Posterior cingulate gyrus (tissue), 11 donors: Measurements from ENCODE around the gene FLT3.
"Not testable (repeated sequence)": the region's sequence is repeated elsewhere in the genome, so short reads cannot be mapped to it uniquely, and the experiment has no call there.

Experiments used
- DNase-seq, 10 donors: peaks; one replicate each; pipeline versions ENCODE4 v3.0.0 to v3.0.0-alpha.2; 2020 to 2021; ENCODE audit warnings: mixed read lengths in 3 of 10
- intact Hi-C: fragments of 100-400 bp; cut with DNase I; formaldehyde crosslinking; loops from one replicate; pipeline ENCODE4 v1.15.1; 2023

FLT3 gene

DNA sequence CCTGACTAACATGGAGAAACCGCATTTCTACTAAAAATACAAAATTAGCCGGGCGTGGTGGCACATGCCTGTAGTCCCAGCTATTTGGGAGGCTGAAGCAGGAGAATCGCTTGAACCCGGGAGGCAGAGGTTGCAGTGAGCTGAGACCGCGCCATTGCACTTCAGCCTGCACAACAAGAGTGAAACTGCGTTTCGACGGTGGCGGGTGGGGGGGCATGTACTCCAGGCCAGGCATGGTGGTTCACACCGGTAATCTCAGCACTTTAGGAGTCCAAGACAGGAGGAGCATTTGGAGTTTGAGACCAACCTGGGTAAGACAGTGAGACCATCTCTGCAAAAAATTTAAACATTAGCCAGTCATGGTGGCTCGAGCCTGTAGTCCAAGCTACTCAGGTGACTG is 136.2 kb downstream of the FLT3 start:
- intact Hi-C loops, DNase-seq: not testable (repeated sequence)

DNA sequence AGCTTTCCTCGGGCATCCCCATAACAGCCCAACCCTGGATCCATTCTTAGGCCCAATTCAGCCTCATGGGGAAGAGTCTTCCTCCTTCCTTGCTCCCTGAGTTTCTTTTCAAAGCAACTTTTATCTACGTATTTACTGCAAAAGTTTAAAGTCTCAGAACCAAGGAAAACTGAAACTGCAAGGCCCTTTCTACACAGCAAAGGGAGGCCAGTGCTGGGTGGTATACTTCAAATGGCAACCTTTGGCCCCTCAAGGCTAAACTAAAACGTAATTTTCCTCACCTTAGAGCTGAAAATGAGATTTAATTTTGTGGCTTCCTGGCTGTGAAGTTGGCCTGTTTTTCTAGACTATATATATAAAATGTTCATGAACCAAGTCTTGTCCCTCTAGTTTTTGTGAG is 136.9 kb downstream of the FLT3 start:
- intact Hi-C loops = no loop called here

DNA sequence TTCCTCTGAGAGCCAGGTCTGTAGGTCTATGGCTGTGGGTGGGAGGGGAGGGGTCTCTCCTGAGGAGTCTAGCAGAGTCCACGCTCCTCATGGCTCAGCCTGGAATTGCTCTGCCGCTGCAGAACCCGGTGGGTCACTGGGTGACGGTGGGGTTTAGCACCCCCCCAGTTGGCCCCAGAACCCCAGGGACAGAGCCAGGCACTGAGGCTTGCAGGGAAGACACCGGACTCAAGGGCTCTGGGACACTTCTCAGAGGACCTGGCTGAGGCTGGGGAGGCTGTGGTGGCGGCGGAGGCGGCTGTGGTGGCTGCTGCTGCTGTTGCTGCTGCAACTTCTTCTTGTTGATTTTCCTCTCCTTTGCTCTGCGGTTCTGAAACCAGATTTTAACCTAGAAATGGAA is 137.4 kb downstream of the FLT3 start:
- peak in 1 of 10 donors; percentile 57 for DNase-seq
- intact Hi-C loops = no loop called here

More for the DNA sequence above, 136.9 kb downstream of the FLT3 start:
- no peak for DNase-seq

DNA sequence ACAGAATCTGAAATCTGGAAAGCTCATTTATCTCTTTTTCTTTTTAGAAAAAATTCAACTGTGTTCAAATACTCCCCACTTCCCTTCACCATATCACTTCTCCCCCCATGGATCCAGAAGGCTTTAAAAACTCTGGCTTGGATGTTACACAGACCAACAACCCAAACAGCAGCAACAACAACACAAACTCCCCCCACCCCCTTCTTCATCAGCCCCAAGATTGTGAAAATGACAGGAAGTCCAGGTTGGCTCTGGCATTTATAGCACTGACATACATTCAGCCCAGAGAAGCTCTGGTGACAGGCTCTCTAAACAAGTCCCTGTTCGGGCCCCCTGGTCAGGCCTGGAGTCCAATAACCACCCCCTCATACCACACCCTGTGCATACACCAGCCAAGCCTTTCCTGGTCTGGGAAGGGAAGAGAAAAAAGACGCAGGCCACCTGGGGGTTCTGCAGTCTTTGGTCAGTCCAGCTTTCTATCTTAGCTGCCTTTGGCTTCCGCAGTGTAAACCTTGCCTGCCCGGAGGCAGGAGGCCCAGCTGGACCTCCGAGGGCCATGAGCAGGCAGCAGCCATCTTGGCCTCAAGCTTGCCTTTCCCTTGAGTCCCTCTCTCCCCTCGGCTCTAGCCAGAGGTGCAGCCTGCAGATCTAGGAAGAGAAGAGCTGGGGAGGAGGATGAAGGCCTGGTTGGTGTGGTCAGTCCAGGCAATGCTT is 138.1 kb downstream of the FLT3 start:
- peak in 1 of 10 donors; percentile 43 for DNase-seq
- intact Hi-C loops = no loop called here

DNA sequence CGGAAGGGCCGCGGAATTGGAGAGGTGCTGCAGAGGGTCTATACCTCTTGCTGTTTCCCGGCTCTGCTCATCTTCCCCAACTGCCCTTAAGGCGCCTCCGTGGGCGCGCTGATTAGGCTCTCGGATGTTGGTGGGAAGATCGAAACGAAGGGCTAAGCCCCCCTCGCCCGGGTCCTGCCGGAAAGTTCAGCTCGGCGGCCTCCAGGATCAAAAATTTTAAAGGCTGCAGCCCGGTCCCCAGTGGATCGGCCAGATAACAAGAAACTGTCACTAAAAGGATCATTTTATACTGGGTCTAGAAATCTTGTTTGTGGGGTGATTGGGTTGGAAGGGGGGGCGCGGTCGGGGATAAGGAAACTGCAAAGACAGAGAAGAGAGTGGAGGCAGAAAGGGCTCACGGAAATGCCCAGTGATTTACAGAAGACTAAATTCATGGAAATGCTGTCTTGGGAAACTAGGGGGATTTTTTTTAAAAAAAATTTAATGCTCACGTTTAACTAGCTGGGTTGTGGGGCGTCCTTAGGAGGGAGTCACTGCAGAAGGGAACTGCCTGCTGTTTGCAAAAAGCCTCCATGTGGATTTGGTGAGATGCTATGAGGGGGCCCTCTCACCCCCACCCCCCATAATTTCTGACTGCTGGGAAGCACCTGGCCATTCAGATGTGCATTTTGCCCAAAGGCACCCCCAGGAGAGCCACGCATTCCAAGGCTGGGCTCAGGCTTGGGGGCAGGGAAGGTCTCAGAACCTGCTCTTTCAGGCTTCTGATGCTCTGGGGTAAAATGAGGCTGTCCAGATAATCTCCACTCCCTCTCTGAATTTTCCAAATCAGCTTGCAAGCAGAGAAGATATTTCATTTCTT is 138.9 kb downstream of the FLT3 start:
- intact Hi-C loops = no loop called here
- DNase-seq = peak in 1 of 10 donors; percentile 79

DNA sequence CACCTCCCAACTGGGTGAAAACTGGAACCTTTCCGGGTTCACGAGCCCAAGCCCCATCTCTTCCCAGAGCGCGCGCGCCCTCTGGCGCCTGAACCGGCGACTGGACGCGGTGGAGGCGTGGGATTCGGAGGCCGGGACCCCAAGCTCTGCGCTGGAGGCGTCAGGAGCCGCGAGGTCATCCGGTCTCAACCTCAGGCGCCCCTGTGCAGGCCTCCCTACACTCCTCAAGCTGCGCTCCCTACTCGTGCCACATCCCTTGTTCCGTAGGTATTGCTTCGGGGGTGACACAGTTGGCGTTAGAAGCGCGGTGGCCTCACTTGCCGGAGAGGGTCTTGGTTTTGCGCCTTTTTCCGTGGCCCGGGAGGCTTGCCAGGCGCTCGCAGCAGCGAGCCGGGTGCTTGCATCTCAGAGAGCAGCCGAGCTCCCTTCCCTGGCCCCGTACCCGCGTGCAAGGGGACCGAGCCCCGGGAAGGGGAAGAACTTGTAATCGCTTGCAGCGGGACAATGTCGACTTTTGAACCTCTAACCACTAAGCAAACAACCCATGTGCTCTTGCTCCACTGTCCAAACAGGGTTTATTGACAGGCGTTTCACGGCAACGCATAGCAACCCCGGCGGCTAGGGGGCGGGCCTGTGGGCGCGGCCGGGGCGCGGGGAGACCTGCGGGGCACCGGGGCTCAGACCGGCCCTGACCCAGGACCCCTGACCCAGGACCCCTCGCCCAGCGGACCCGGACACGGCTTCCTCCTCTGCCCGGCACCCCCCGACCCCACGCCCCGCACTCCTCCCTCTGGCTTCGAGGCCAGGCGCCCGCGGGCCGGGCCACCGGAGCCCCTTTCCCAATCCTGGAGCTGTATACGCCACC is 139.8 kb downstream of the FLT3 start:
- intact Hi-C loops = no loop called here
- peak in 4 of 10 donors; percentile 13 to 85 (median 58) for DNase-seq

DNA sequence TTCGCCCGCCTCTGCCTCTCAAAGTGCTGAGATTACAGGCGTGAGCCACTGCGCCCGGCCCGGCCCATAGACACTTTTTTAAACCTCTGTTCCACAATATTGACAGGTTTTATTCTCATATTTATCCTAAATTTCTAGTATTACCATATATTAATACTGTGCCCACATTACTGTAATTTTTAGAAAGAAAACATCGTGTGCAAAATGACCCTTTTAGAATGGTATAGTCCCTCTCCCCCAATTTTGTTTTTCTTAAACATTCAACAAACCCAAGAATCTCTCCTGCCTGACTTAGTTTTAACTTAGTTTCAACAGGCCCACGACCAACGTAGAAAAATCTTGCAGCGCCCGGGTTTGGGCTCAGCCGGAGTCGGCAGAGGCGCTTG is 140.4 kb downstream of the FLT3 start:
- intact Hi-C loops = loop anchor here (10.0 kb wide), 1 partner anchor 125 kb away; no protein-coding TSS in a partner anchor
- peak in 1 of 10 donors; percentile 31 for DNase-seq

DNA sequence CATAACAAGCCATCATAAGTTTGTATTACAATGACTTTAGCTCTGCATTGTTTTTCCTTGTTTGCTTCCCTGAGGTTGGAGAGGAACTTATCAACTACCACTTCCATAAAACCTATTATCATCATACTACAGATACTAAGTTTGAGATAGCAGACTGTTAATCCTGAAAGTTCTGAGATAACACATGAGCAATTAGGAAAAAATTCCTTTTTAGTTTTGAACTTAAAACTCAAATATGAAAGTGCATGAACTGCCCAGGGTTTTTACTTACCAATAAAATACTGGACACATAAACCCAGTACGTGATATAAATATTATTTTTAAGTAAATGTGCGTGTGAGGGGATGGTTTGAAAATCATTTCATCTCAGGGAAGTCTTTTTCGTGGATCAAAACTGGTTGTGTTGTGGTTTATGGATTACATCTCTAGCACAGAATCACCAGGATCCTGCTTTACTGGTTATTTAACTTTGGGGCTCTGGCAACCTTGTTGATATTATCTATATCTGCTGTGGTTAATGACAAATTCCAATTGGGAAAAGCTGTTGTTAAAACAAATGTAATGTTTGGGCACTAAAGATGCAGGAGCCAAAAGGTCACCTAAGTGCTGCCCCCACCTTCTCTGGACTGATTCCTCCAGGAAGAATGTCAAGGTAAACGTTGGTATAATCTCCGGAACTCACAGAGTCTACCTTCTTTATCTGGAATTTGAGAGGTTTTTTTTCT is 143.6 kb downstream of the FLT3 start:
- no peak for DNase-seq
- intact Hi-C loops = loop anchor here (10.0 kb wide), 1 partner anchor 122 kb away; no protein-coding TSS in a partner anchor

DNA sequence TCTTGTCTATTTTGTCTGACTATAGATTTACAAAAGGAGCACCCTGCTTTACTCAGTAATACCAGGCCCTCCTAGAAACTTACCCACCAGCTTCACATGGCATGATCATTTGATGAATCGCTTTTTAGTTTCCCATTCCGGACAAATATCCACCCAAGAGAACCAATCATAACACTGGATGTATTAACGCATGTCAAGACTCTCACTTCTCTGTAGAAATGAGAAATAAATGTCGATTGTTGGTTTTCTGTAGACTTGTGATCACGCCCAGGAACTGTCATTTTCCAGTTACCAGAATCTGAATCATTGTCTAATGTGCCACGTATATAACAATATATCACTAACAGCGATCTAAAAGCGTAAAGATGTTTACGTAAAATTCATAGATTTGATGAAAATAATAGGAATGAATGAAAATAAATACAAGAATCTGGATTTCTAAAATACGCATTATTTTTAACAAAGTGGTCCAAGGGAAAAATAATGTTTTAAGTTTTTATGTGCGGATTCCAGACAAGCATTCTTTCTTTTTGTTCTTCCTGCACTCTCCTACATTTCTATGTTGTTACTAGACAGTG is 145.3 kb downstream of the FLT3 start:
- DNase-seq = no peak
- intact Hi-C loops = loop anchor here (10.0 kb wide), 1 partner anchor 120 kb away; no protein-coding TSS in a partner anchor

DNA sequence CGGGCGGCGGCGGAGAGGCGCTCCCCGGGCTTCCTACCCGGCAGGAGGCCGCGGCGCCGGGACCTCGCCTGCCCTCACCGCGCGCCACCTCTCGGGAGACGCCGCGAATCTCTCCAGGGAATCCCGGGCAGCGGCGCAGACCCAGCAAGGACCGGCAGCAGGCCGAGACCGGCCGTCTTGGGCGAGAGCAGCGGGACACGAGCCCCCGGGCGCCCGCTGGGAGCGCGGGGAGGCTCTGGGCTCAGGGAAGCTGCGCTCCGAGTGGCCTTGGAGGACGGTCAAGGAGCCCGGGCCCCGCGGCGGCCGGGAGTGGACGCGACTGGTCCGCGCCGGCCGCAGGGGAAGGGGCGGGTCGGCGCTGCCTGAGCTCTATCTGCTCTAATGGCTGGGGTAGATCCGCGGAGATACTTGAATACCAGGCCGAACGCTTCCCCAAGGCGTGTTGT is 145.9 kb downstream of the FLT3 start:
- intact Hi-C loops = loop anchor here (10.0 kb wide), 1 partner anchor 120 kb away; no protein-coding TSS in a partner anchor
- DNase-seq = peak in 2 of 10 donors; percentile 74 to 79

DNA sequence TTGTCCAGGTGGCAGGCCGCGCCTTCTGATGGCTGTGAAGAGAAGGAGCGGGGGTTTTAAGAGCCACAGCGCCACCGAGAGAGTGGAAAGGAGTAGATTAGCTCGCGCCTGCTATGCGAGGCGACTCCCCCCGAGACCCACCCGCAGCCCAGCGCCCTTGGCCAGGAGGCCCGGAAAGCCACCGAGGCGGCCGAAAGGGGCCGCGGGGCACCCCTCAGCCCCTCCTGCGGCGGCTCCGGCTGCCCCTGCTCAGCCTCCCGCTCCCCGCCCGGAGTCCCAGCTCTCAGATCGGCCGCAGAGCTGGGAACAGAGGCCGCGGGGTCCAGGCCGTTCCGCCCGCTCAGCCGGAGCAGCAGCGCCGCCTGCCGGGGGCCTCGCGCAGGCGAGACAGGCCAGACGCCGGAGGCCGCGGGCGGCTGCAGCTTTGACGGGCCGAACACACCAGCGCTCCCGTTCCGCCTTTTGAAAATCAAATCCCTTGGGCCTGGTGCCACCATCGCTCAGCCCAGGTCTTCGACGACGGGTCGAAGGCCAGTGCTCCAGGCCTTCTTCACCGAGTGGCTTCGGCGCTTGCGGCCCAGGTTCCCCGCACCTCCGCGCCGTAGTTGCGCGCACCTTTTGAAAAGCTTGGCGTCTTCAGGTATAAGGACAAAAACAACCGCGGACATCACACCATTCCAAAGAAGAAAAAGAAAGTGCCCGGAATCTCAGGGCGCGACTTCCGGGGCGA is 146.5 kb downstream of the FLT3 start:
- DNase-seq = peak in 7 of 10 donors; percentile 29 to 92 (median 54)
- intact Hi-C loops = loop anchor here (10.0 kb wide), 1 partner anchor 119 kb away; no protein-coding TSS in a partner anchor
